ENCODE data around the gene CAPZA1.
A peak's percentile ranks its signal among the peaks of the same experiment; 100 is the strongest.

CAPZA1 gene

DNA sequence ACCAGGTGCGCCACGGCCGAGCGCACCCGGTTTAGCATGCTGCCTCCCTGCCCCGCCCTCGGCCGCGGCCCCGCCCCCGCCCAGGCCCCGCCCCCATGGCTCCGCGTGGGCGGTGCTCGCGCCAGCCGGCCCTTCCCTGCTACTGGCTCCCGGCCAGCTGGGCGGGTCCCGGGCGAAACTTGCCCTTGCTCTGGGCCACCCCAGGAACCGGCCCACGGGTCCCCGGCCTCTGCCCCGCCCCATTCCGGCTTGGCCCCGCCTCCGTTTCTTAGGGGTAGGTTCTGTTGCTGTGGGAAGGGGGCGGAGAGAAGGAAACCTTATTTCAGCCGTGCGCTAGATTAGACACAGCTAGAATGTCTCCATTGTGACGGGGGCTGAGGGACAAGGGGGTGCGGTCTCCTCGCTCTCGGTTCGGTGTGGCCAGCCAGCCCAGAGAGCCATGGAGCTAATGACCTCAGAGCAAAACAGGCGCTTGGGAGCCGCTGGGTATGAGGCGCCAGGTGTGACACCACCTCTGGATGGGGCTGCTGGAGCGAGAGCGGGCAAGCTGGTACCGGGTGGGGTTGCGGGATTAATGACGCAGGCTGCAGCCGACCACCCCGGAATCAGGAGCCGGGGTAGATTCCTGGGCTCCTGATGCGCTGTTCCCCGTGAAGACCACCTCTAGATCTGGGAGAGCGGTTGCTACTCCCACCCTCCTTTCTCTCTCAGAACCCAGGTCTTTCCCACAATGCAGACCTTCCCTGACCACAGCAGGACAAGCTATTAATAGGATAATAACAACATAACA lies 95.8 kb downstream of the CAPZA1 start, which contains the start of gene PPM1J:
TSS of gene PPM1J (minus strand) at position 69 of the 790 bp plus-strand sequence. CDS start at position 38, 31 bp downstream.
- peak; percentile 20 for DNase-seq (ENCODE audit: low read depth)
- peak within 1 kb of the TSS; percentile 51 for H3K4me3 ChIP-seq (ENCODE audit: control insufficient read depth, low read depth, low read length)
- TF ChIP-seq CTCF (IDR thresholded peaks at IDR 0.05; ENCODE audit: control insufficient read depth, insufficient read depth, low read depth, low read length, missing control alignments) = no peak

GRCh38 chr1:112716133-112716720 lies 96.6 kb downstream of the CAPZA1 start:
- peak; percentile 70 for DNase-seq (ENCODE audit: low read depth)
- TF ChIP-seq CTCF (IDR thresholded peaks at IDR 0.05; ENCODE audit: control insufficient read depth, insufficient read depth, low read depth, low read length, missing control alignments) = peak; percentile 96
- H3K4me3 ChIP-seq (ENCODE audit: control insufficient read depth, low read depth, low read length) = peak overlapping the region; percentile 51

DNA sequence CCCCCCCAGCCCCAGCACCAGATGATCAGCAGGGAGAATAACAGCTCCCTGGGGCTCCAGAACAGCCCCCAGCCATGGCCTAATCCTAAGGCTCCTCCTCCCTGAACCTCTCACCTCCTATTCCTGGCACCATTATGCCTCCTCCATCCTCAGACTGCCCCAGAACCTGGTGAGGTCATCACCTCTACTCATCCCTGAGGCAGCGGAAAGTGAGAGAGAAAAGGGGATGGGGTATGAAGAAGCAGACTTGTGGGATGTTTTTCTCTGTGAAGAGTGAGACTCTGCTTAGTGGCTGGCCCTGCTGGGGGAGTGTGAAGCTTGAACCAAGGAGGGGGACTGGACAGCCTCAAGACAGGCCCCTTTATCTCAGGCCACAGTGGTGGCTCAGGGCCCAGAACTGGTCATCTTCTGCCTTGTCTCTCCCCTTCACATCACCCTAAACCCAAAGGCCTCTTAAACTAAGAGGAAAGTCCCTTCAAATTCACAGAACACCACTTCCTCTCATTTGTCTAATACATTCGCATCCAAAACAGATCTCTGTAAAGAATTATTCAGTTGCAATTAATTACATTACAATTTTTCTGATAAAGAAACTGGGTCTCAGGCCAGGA lies 97.7 kb downstream of the CAPZA1 start:
- TF ChIP-seq CTCF (IDR thresholded peaks at IDR 0.05; ENCODE audit: control insufficient read depth, insufficient read depth, low read depth, low read length, missing control alignments) = peak; percentile 2
- no peak for DNase-seq (ENCODE audit: low read depth)
- H3K4me3 ChIP-seq (ENCODE audit: control insufficient read depth, low read depth, low read length) = no peak overlapping the region

DNA sequence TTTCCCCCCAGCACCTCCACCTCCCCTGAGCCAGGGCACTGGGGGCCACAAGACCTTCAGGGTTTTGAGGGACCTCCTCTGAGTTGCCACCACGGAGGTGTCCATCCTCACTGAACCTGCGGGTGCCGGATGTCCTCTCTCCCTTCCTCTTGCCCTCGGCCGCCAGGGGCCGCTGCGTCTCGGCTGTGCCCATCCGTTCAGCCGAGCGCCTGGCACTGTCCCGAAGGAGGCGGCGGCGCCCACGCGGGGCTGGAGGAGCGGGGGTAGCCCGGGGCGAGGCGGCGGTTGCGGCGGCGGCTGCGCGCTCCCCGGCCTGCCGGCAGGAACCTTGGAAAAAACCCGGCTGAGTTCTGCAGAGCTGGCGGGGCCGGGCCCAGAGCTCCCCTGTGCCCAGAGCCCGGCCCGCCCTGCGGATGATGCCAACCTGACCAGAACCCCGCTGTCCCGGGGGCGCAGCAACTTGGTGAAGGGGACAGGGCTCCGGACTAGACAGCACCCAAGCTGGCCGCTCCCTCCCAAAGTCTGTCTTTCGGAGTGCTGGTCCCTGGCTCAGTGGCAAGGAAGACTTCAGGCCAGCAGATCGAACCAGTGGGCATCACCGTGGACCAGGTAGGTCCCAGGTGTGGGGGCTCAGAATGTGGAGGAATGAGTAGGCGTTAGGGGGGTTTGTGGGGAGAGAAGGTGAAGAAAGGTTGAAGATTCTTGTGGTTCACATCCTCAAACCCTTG lies 99.2 kb downstream of the CAPZA1 start:
- peak overlapping the region; percentile 35 for H3K4me3 ChIP-seq (ENCODE audit: control insufficient read depth, low read depth, low read length)
- peak; percentile 91 for TF ChIP-seq CTCF (IDR thresholded peaks at IDR 0.05; ENCODE audit: control insufficient read depth, insufficient read depth, low read depth, low read length, missing control alignments)
- no peak for DNase-seq (ENCODE audit: low read depth)

DNA sequence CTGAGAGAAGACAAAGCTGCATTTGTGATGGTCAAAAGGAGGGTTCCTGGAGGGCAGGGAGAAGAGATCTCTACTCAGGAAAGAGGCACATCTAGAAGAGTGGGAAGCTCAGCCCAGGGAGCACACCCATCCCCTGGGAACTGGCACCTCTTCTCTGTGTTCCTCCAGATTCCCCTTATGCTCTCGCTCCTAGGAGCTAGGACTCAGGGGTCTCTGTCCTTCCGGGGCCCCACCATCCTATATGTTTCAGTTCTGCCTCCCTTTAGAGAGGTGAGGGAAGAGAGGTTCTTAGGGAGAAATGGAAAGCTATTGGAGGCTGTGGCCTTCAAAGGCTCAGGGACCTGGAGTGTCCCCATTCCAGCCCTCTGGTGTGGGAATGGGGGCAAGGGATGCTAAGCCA lies 100.1 kb downstream of the CAPZA1 start:
- no peak overlapping the region for H3K4me3 ChIP-seq (ENCODE audit: control insufficient read depth, low read depth, low read length)
- DNase-seq (ENCODE audit: low read depth) = no peak
- TF ChIP-seq CTCF (IDR thresholded peaks at IDR 0.05; ENCODE audit: control insufficient read depth, insufficient read depth, low read depth, low read length, missing control alignments) = no peak

- no peak overlapping the region for H3K4me3 ChIP-seq (ENCODE audit: control insufficient read depth, low read depth, low read length)
- no peak for DNase-seq (ENCODE audit: low read depth)
- no peak for TF ChIP-seq CTCF (IDR thresholded peaks at IDR 0.05; ENCODE audit: control insufficient read depth, insufficient read depth, low read depth, low read length, missing control alignments)
These were observed 101.2 kb downstream of the CAPZA1 start for GRCh38 chr1:112720800-112721199.
